Trophoblast cell (in vitro differentiated cells and primary cell): ENCODE results near the gene RAB7A.

ENCODE experiments used
- DNase-seq, 2 donors: peaks; one replicate each; pipeline ENCODE4 v3.0.0-alpha.2; 2016
- H2AFZ ChIP-seq: 2 replicates; pipeline ENCODE4 v1.6.1; 2013; ENCODE audit warnings: low read length, moderate library complexity, mild to moderate bottlenecking; ENCODE audit not compliant: insufficient read depth, poor library complexity
- H2AK5ac ChIP-seq: 2 replicates; pipeline ENCODE4 v1.6.1; 2013; ENCODE audit warnings: mild to moderate bottlenecking, low read length
- H2BK120ac ChIP-seq: 2 replicates; pipeline ENCODE4 v1.6.1; 2013; ENCODE audit warnings: low read length, mild to moderate bottlenecking, moderate library complexity; ENCODE audit not compliant: insufficient read depth, poor library complexity
- H2BK12ac ChIP-seq: 2 replicates; pipeline ENCODE4 v1.6.1; 2013; ENCODE audit warnings: mild to moderate bottlenecking, low read length, moderate library complexity
- H2BK5ac ChIP-seq: 2 replicates; pipeline ENCODE4 v1.6.1; 2013; ENCODE audit warnings: low read length, low read depth, moderate library complexity, mild to moderate bottlenecking; ENCODE audit not compliant: poor library complexity
- H3K14ac ChIP-seq: 2 replicates; pipeline ENCODE4 v1.6.1; 2013; ENCODE audit warnings: mild to moderate bottlenecking, low read length
- H3K18ac ChIP-seq: 2 replicates; pipeline ENCODE4 v1.6.1; 2013; ENCODE audit warnings: mild to moderate bottlenecking, low read length
- H3K23ac ChIP-seq: 2 replicates; pipeline ENCODE4 v1.6.1; 2013; ENCODE audit warnings: low read length
- H3K27ac ChIP-seq: 2 replicates; pipeline ENCODE4 v1.5.1; 2013; ENCODE audit warnings: low read depth, mild to moderate bottlenecking, inconsistent platforms, low read length, moderate library complexity
- H3K27me3 ChIP-seq: 2 replicates; pipeline ENCODE4 v1.6.1; 2013; ENCODE audit warnings: inconsistent platforms, mild to moderate bottlenecking, low read length, moderate library complexity; ENCODE audit not compliant: insufficient read depth
- H3K36me3 ChIP-seq, 2 experiments: 1 replicate in 1 of 2; 2 replicates in 1 of 2; pipeline ENCODE4 v1.6.1; 2013; ENCODE audit warnings: low read length in 2 of 2, mild to moderate bottlenecking in 2 of 2, moderate library complexity in 1 of 2; ENCODE audit not compliant: insufficient read depth in 2 of 2, control insufficient read depth in 1 of 2
- H3K4ac ChIP-seq: 2 replicates; pipeline ENCODE4 v1.6.1; 2013; ENCODE audit warnings: low read depth, mild to moderate bottlenecking, low read length, moderate library complexity
- H3K4me1 ChIP-seq, 2 experiments: 1 replicate in 1 of 2; 2 replicates in 1 of 2; pipeline ENCODE4 v1.6.1; 2013; ENCODE audit warnings: low read length in 2 of 2, mild to moderate bottlenecking in 2 of 2, moderate library complexity in 1 of 2; ENCODE audit not compliant: insufficient read depth in 2 of 2, control insufficient read depth in 1 of 2
- H3K4me2 ChIP-seq: 2 replicates; pipeline ENCODE4 v1.6.1; 2013; ENCODE audit warnings: inconsistent platforms, mild to moderate bottlenecking, low read length, moderate library complexity
- H3K4me3 ChIP-seq: 2 replicates; pipeline ENCODE4 v1.5.1; 2013; ENCODE audit warnings: mild to moderate bottlenecking, low read depth, low read length, inconsistent platforms
- H3K79me1 ChIP-seq: one replicate; pipeline ENCODE4 v1.6.1; 2013; ENCODE audit warnings: low read length
- H3K79me2 ChIP-seq: 2 replicates; pipeline ENCODE4 v1.6.1; 2013; ENCODE audit warnings: low read length, mild to moderate bottlenecking; ENCODE audit not compliant: control insufficient read depth, insufficient read depth, poor library complexity
- H3K9ac ChIP-seq: 2 replicates; pipeline ENCODE4 v1.6.1; 2013; ENCODE audit warnings: mild to moderate bottlenecking, low read length
- H3K9me3 ChIP-seq: 2 replicates; pipeline ENCODE4 v1.6.1; 2013; ENCODE audit warnings: low read depth, mild to moderate bottlenecking, control low read depth, inconsistent platforms, low read length; ENCODE audit not compliant: insufficient read depth
- H4K12ac ChIP-seq: 2 replicates; pipeline ENCODE4 v1.6.1; 2013; ENCODE audit warnings: low read depth, mild to moderate bottlenecking, low read length, moderate library complexity
- H4K8ac ChIP-seq: 2 replicates; pipeline ENCODE4 v1.6.1; 2013; ENCODE audit warnings: low read depth, mild to moderate bottlenecking, low read length, moderate library complexity
- H4K91ac ChIP-seq: one replicate; pipeline ENCODE4 v1.6.1; 2013; ENCODE audit warnings: low read depth, mild to moderate bottlenecking, low read length, moderate library complexity
- WGBS: extraction: QIAGEN DNeasy Blood & Tissue Kit; methylation state at CpG from one replicate; pipeline ENCODE4 v1.1.7; 2013; ENCODE audit warnings: missing lambda C conversion rate; ENCODE audit not compliant: insufficient read length, insufficient coverage; ENCODE audit errors: extremely low coverage; 5-methylcytosine and 5-hydroxymethylcytosine counted together

Gene RAB7A

GRCh38 chr3:128775241-128775640 lies 49.3 kb downstream of the RAB7A start:
- H3K79me1 ChIP-seq, result no peaks in the 10 kb centered on the region
- H2AFZ ChIP-seq, result no peak overlapping the region

GRCh38 chr3:128775906-128776542 lies 50.0 kb downstream of the RAB7A start:
- Histone ChIP-seq H4K91ac (no peak overlapping the region), H3K18ac (no peak overlapping the region), H4K8ac (no peak overlapping the region), H3K4me3 (no peak overlapping the region), H3K27ac (no peak overlapping the region), H2AK5ac (no peak overlapping the region), H3K14ac (no peak overlapping the region), H2BK12ac (no peak overlapping the region), H2BK120ac (no peak overlapping the region), H4K12ac (no peak overlapping the region), H3K23ac (no peak overlapping the region), H3K79me1 (no peaks in the 10 kb centered on the region), H3K4me1 (peaks cover 0 to 2% of the 10 kb centered on the region in 2 experiments), H3K4ac (peak overlapping the region; percentile 44), H3K9me3 (no peaks in the 10 kb centered on the region), H2BK5ac (no peak overlapping the region), H3K36me3 (no peaks in the 10 kb centered on the region), H3K9ac (no peak overlapping the region), H2AFZ (no peak overlapping the region), H3K79me2 (peaks cover 12% of the 10 kb centered on the region), H3K27me3 (no peaks in the 10 kb centered on the region), H3K4me2 (no peak overlapping the region)
- DNase-seq, result no peak
- no CpG with 5 or more reads among the region's 3 CpGs for WGBS

More at GRCh38 chr3:128775241-128775640, 49.3 kb downstream of the RAB7A start:
- Histone ChIP-seq H2BK5ac (no peak overlapping the region), H3K27me3 (no peaks in the 10 kb centered on the region), H4K12ac (no peak overlapping the region), H2AK5ac (no peak overlapping the region), H3K9me3 (no peaks in the 10 kb centered on the region), H4K8ac (no peak overlapping the region), H3K4ac (peak overlapping the region; percentile 22), H4K91ac (no peak overlapping the region), H3K9ac (no peak overlapping the region), H2BK120ac (no peak overlapping the region), H3K18ac (no peak overlapping the region), H3K23ac (no peak overlapping the region), H3K4me3 (no peak overlapping the region), H3K14ac (no peak overlapping the region), H3K36me3 (no peaks in the 10 kb centered on the region), H3K27ac (no peak overlapping the region), H3K4me1 (peaks cover 0 to 2% of the 10 kb centered on the region in 2 experiments), H3K4me2 (no peak overlapping the region), H2BK12ac (no peak overlapping the region), H3K79me2 (peaks cover 14% of the 10 kb centered on the region)
- no peak for DNase-seq
- WGBS, result no CpG with 5 or more reads among the region's 3 CpGs

- no peaks in the 10 kb centered on the region for H3K36me3 ChIP-seq
- no peak overlapping the region for H3K9ac ChIP-seq
Observed at GRCh38 chr3:128780101-128780837, 54.3 kb downstream of the RAB7A start.

GRCh38 chr3:128781164-128781563 lies 55.2 kb downstream of the RAB7A start:
- no peaks in the 10 kb centered on the region for H3K79me1 ChIP-seq
- no CpG with 5 or more reads among the region's 1 CpG for WGBS
- no peak overlapping the region for H2AFZ ChIP-seq

More at GRCh38 chr3:128780101-128780837, 54.3 kb downstream of the RAB7A start:
- H3K23ac ChIP-seq, result no peak overlapping the region
- H2BK5ac ChIP-seq, result no peak overlapping the region
- H2BK12ac ChIP-seq, result no peak overlapping the region
- H2AFZ ChIP-seq, result no peak overlapping the region
- peaks cover 4% of the 10 kb centered on the region in 2 experiments for H3K4me1 ChIP-seq
- no peaks in the 10 kb centered on the region for H3K79me1 ChIP-seq
- no peak overlapping the region for H4K12ac ChIP-seq
- H3K4ac ChIP-seq, result no peak overlapping the region
- H3K14ac ChIP-seq, result no peak overlapping the region
- no peak overlapping the region for H2BK120ac ChIP-seq
- peaks cover 10% of the 10 kb centered on the region for H3K79me2 ChIP-seq
- H4K8ac ChIP-seq, result no peak overlapping the region
- no peak for DNase-seq
- H3K9me3 ChIP-seq, result no peaks in the 10 kb centered on the region
- no CpG with 5 or more reads among the region's 1 CpG for WGBS
- H3K27me3 ChIP-seq, result no peaks in the 10 kb centered on the region
- no peak overlapping the region for H3K18ac ChIP-seq
- H3K27ac ChIP-seq, result no peak overlapping the region
- no peak overlapping the region for H4K91ac ChIP-seq
- no peak overlapping the region for H2AK5ac ChIP-seq
- no peak overlapping the region for H3K4me3 ChIP-seq
- H3K4me2 ChIP-seq, result no peak overlapping the region

More at GRCh38 chr3:128781164-128781563, 55.2 kb downstream of the RAB7A start:
- H3K9me3 ChIP-seq, result no peaks in the 10 kb centered on the region
- H3K79me2 ChIP-seq, result peaks cover 9% of the 10 kb centered on the region
- no peak overlapping the region for H2AK5ac ChIP-seq
- peaks cover 3 to 4% of the 10 kb centered on the region in 2 experiments for H3K4me1 ChIP-seq
- H4K91ac ChIP-seq, result no peak overlapping the region
- no peak overlapping the region for H3K4me2 ChIP-seq
- H3K4ac ChIP-seq, result peak overlapping the region; percentile 51
- no peak overlapping the region for H3K27ac ChIP-seq
- H3K9ac ChIP-seq, result no peak overlapping the region
- H3K4me3 ChIP-seq, result no peak overlapping the region
- no peak overlapping the region for H2BK12ac ChIP-seq
- H4K8ac ChIP-seq, result no peak overlapping the region
- no peak overlapping the region for H2BK5ac ChIP-seq
- no peak overlapping the region for H2BK120ac ChIP-seq
- no peak overlapping the region for H3K23ac ChIP-seq
- no peaks in the 10 kb centered on the region for H3K36me3 ChIP-seq
- no peak overlapping the region for H3K18ac ChIP-seq
- no peak overlapping the region for H3K14ac ChIP-seq
- no peaks in the 10 kb centered on the region for H3K27me3 ChIP-seq
- peak in 1 of 2 donors; percentile 31 for DNase-seq
- no peak overlapping the region for H4K12ac ChIP-seq
